NCI-H1048 (cell line): ENCODE data around the gene TMEM88.
A peak's percentile ranks its signal among the peaks of the same experiment; 100 is the strongest.
"Not testable (repeated sequence)": the region's sequence is repeated elsewhere in the genome, so short reads cannot be mapped to it uniquely, and the experiment has no call there.

Experiments used
- DNase-seq: peaks from one replicate; lab custom pipeline; 2025; lab: John Stamatoyannopoulos, UW

The TMEM88 gene

GRCh38 chr17:7856011-7856810 lies 1.3 kb downstream of the TMEM88 start:
- DNase-seq: no peak

- DNase-seq: peak; percentile 97
These were observed 2.2 kb downstream of the TMEM88 start, which contains the start of gene NAA38 for GRCh38 chr17:7856811-7857712. TSS of gene NAA38 (minus strand) at chr17:7857559. CDS start at chr17:7857463, 96 bp downstream.

GRCh38 chr17:7857713-7858521 lies 3.1 kb downstream of the TMEM88 start, which contains the start of gene CYB5D1:
TSS of gene CYB5D1 (plus strand) at chr17:7858003. CDS start at chr17:7858135, 132 bp downstream.
- peak; percentile 76 for DNase-seq

GRCh38 chr17:7858522-7858810 lies 3.6 kb downstream of the TMEM88 start:
- DNase-seq: no peak

- no peak for DNase-seq
These were observed 4.2 kb downstream of the TMEM88 start for GRCh38 chr17:7859028-7859427.

- no peak for DNase-seq
These were observed 8.0 kb downstream of the TMEM88 start for GRCh38 chr17:7862692-7863437.

- not testable (repeated sequence) for DNase-seq
These were observed 9.5 kb downstream of the TMEM88 start for GRCh38 chr17:7864384-7864783.

- no peak for DNase-seq
These were observed 10.3 kb downstream of the TMEM88 start for GRCh38 chr17:7864995-7865650.

GRCh38 chr17:7867881-7868329 lies 13.0 kb downstream of the TMEM88 start:
- DNase-seq: no peak

GRCh38 chr17:7873051-7873450 lies 18.2 kb downstream of the TMEM88 start:
- DNase-seq: no peak

- DNase-seq: no peak
These were observed 21.0 kb downstream of the TMEM88 start for GRCh38 chr17:7875804-7876370.

GRCh38 chr17:7878234-7878633 lies 23.4 kb downstream of the TMEM88 start:
- DNase-seq: no peak

GRCh38 chr17:7880076-7880868 lies 25.4 kb downstream of the TMEM88 start:
- DNase-seq: no peak

GRCh38 chr17:7881276-7882054 lies 26.6 kb downstream of the TMEM88 start:
- no peak for DNase-seq

- no peak for DNase-seq
These were observed 27.2 kb downstream of the TMEM88 start for GRCh38 chr17:7882068-7882467.

GRCh38 chr17:7882629-7883028 lies 27.8 kb downstream of the TMEM88 start:
- no peak for DNase-seq

GRCh38 chr17:7883781-7884386 lies 29.0 kb downstream of the TMEM88 start:
- DNase-seq: no peak
